Hepatocyte (in vitro differentiated cells): ENCODE data around the gene BEND7. TPM values are rescaled to one million over a fixed set of nuclear protein-coding genes. Genes with fewer than 3 reads are reported as not detected.
A peak's percentile ranks its signal among the peaks of the same experiment; 100 is the strongest.

Source experiments
- DNase-seq: peaks from one replicate; pipeline ENCODE4 v3.0.0-alpha.2; 2016; ENCODE audit warnings: low spot score
- H2AFZ ChIP-seq: fragments of 200-600 bp; sonication (generic); 2 replicates; pipeline ENCODE4 v1.6.0; 2016; ENCODE audit warnings: antibody characterized with exemption, mild to moderate bottlenecking
- H3K27ac ChIP-seq: fragments of 200-600 bp; sonication (generic); 2 replicates; pipeline ENCODE4 v1.5.1; 2016; ENCODE audit warnings: mild to moderate bottlenecking
- H3K27me3 ChIP-seq: fragments of 200-600 bp; sonication (generic); 2 replicates; pipeline ENCODE4 v1.6.1; 2016
- H3K36me3 ChIP-seq: fragments of 200-600 bp; sonication (generic); replicated peaks from 2 replicates; pipeline ENCODE4 v1.5.1; 2016; ENCODE audit warnings: low read depth; ENCODE audit not compliant: insufficient read depth
- H3K4me1 ChIP-seq: fragments of 200-600 bp; sonication (generic); 2 replicates; pipeline ENCODE4 v1.5.1; 2016; ENCODE audit warnings: mild to moderate bottlenecking, moderate library complexity; ENCODE audit not compliant: insufficient read depth
- H3K4me2 ChIP-seq: fragments of 200-600 bp; sonication (generic); 2 replicates; pipeline ENCODE4 v1.6.0; 2016
- H3K4me3 ChIP-seq: fragments of 200-600 bp; sonication (generic); 2 replicates; pipeline ENCODE4 v1.5.1; 2016; ENCODE audit warnings: mild to moderate bottlenecking
- H3K79me2 ChIP-seq: fragments of 200-600 bp; sonication (generic); 2 replicates; pipeline ENCODE4 v1.6.0; 2017; ENCODE audit warnings: mild to moderate bottlenecking
- H3K9me2 ChIP-seq: fragments of 200-600 bp; sonication (generic); replicated peaks from 2 replicates; pipeline ENCODE4 v1.6.0; 2017; ENCODE audit warnings: mild to moderate bottlenecking; ENCODE audit not compliant: insufficient read depth
- H3K9me3 ChIP-seq: fragments of 200-600 bp; sonication (generic); 2 replicates; pipeline ENCODE4 v1.5.1; 2016; ENCODE audit warnings: low read depth, mild to moderate bottlenecking
- H4K20me1 ChIP-seq: fragments of 200-600 bp; sonication (generic); 2 replicates; pipeline ENCODE4 v1.6.0; 2016; ENCODE audit warnings: mild to moderate bottlenecking; ENCODE audit not compliant: insufficient read depth, poor library complexity, severe bottlenecking
- CTCF ChIP-seq: fragments of 200-600 bp; sonication (generic); IDR thresholded peaks from 2 replicates; pipeline ENCODE4 v1.5.1; 2016; ENCODE audit warnings: antibody characterized with exemption, mild to moderate bottlenecking; ENCODE audit not compliant: poor library complexity
- EZH2 ChIP-seq: fragments of 200-600 bp; sonication (generic); IDR thresholded peaks from 2 replicates; pipeline ENCODE4 v1.6.1; 2016; ENCODE audit warnings: antibody characterized with exemption, mild to moderate bottlenecking, borderline replicate concordance
- EZH2phosphoT487 ChIP-seq: fragments of 200-600 bp; sonication (generic); IDR thresholded peaks from one replicate; pipeline ENCODE4 v1.6.1; 2018; ENCODE audit warnings: antibody characterized with exemption, mild to moderate bottlenecking, low read depth, moderate library complexity; ENCODE audit not compliant: unreplicated experiment, severe bottlenecking
- WGBS: methylation state at CpG from one replicate; pipeline ENCODE4 v1.1.6; 2016; ENCODE audit warnings: low lambda C conversion rate; ENCODE audit errors: missing lambda C conversion rate; 5-methylcytosine and 5-hydroxymethylcytosine counted together
- polyA plus RNA-seq: library from polyadenylated mRNA; unstranded; fragments of >200 nt; fragmentation: Nextera tagmentation; extraction: Ambion mirVana; gene quantifications from 2 replicates; pipeline ENCODE4 v1.2.1, GENCODE V29; 2016
- total RNA-seq: library from RNA; depleted of rRNA; stranded (reverse); fragments of >200 nt; gene quantifications from 2 replicates; pipeline ENCODE4 v1.2.3, GENCODE V29; 2014

BEND7 gene
- total and polyA plus RNA-seq, 2 experiments from 2014 or later, result 7.6 to 8.2 TPM

- TF ChIP-seq EZH2phosphoT487 (no peak), CTCF (no peak), EZH2 (no peak)
- H3K27me3 ChIP-seq, result no peaks in the 10 kb centered on the region
- H3K4me1 ChIP-seq, result no peaks in the 10 kb centered on the region
- no peaks in the 10 kb centered on the region for H3K79me2 ChIP-seq
- H3K9me2 ChIP-seq, result no peaks in the 10 kb centered on the region
- H3K4me2 ChIP-seq, result no peak overlapping the region
- H4K20me1 ChIP-seq, result no peaks in the 10 kb centered on the region
- H3K9me3 ChIP-seq, result no peaks in the 10 kb centered on the region
- H3K27ac ChIP-seq, result no peak overlapping the region
- no peaks in the 10 kb centered on the region for H3K36me3 ChIP-seq
- no peak for DNase-seq
- H3K4me3 ChIP-seq, result no peak overlapping the region
- H2AFZ ChIP-seq, result no peak overlapping the region
- 94% methylated on average over 5 of the region's 5 CpGs for WGBS
Measured at GRCh38 chr10:13490503-13490902, 38.3 kb downstream of the BEND7 start.

- Histone ChIP-seq H3K27me3 (no peaks in the 10 kb centered on the region), H3K4me2 (no peak overlapping the region), H3K36me3 (no peaks in the 10 kb centered on the region), H3K79me2 (no peaks in the 10 kb centered on the region), H2AFZ (no peak overlapping the region), H3K9me2 (no peaks in the 10 kb centered on the region), H3K27ac (no peak overlapping the region), H4K20me1 (no peaks in the 10 kb centered on the region), H3K9me3 (no peaks in the 10 kb centered on the region), H3K4me3 (no peak overlapping the region), H3K4me1 (no peaks in the 10 kb centered on the region)
- 98% methylated on average over 7 of the region's 7 CpGs for WGBS
- TF ChIP-seq EZH2, result no peak
- TF ChIP-seq EZH2phosphoT487, result no peak
- no peak for TF ChIP-seq CTCF
- no peak for DNase-seq
Measured at GRCh38 chr10:13489035-13489599, 39.7 kb downstream of the BEND7 start.

- DNase-seq, result no peak
- TF ChIP-seq EZH2phosphoT487 (no peak), CTCF (peak; percentile 40)
- no peak overlapping the region for H2AFZ ChIP-seq
- no peak overlapping the region for H3K4me3 ChIP-seq
- H3K9me2 ChIP-seq, result no peaks in the 10 kb centered on the region
- no peak overlapping the region for H3K4me2 ChIP-seq
- no peak overlapping the region for H3K27ac ChIP-seq
- H3K79me2 ChIP-seq, result no peaks in the 10 kb centered on the region
- H3K4me1 ChIP-seq, result no peaks in the 10 kb centered on the region
- H4K20me1 ChIP-seq, result no peaks in the 10 kb centered on the region
- WGBS, result 94% methylated on average over 1 of the region's 1 CpG
- no peaks in the 10 kb centered on the region for H3K36me3 ChIP-seq
- no peaks in the 10 kb centered on the region for H3K9me3 ChIP-seq
- no peaks in the 10 kb centered on the region for H3K27me3 ChIP-seq
Measured at GRCh38 chr10:13485623-13486022, 43.2 kb downstream of the BEND7 start.

GRCh38 chr10:13483951-13484350 is 44.9 kb downstream of the BEND7 start:
- H3K27ac ChIP-seq, result no peak overlapping the region
- 94% methylated on average over 9 of the region's 9 CpGs for WGBS
- no peak for DNase-seq

More at GRCh38 chr10:13483951-13484350, 44.9 kb downstream of the BEND7 start:
- Histone ChIP-seq H3K4me2 (no peak overlapping the region), H3K4me3 (no peak overlapping the region), H4K20me1 (no peaks in the 10 kb centered on the region), H3K36me3 (no peaks in the 10 kb centered on the region), H3K79me2 (no peaks in the 10 kb centered on the region), H3K27me3 (no peaks in the 10 kb centered on the region), H3K9me3 (no peaks in the 10 kb centered on the region), H2AFZ (no peak overlapping the region), H3K9me2 (no peaks in the 10 kb centered on the region), H3K4me1 (no peaks in the 10 kb centered on the region)
- no peak for TF ChIP-seq EZH2
- TF ChIP-seq EZH2phosphoT487, result no peak
- no peak for TF ChIP-seq CTCF
